ENCODE measurements around the gene FBXO10.
"Not testable (repeated sequence)": the region's sequence is repeated elsewhere in the genome, so short reads cannot be mapped to it uniquely, and the experiment has no call there.

GRCh38 chr9:37477443-37477842, 98.7 kb downstream of the FBXO10 start:
- TF ChIP-seq CTCF, POLR2A (IDR thresholded peaks at IDR 0.05): not testable (repeated sequence)
